Suppressor macrophage treated with lipopolysaccharide for 4 hours (primary cell): ENCODE measurements around the gene PNISR.
A peak's percentile ranks its signal among the peaks of the same experiment; 100 is the strongest.

Experiments
- DNase-seq: peaks from one replicate; pipeline ENCODE4 v3.0.0-alpha.2; 2020

PNISR gene

GRCh38 chr6:99407076-99407475, 18.0 kb downstream of the PNISR start:
- DNase-seq, result no peak

GRCh38 chr6:99402448-99402847, 22.7 kb downstream of the PNISR start:
- DNase-seq, result peak; percentile 61

GRCh38 chr6:99397287-99397686, 27.8 kb downstream of the PNISR start:
- DNase-seq, result peak; percentile 51

DNA sequence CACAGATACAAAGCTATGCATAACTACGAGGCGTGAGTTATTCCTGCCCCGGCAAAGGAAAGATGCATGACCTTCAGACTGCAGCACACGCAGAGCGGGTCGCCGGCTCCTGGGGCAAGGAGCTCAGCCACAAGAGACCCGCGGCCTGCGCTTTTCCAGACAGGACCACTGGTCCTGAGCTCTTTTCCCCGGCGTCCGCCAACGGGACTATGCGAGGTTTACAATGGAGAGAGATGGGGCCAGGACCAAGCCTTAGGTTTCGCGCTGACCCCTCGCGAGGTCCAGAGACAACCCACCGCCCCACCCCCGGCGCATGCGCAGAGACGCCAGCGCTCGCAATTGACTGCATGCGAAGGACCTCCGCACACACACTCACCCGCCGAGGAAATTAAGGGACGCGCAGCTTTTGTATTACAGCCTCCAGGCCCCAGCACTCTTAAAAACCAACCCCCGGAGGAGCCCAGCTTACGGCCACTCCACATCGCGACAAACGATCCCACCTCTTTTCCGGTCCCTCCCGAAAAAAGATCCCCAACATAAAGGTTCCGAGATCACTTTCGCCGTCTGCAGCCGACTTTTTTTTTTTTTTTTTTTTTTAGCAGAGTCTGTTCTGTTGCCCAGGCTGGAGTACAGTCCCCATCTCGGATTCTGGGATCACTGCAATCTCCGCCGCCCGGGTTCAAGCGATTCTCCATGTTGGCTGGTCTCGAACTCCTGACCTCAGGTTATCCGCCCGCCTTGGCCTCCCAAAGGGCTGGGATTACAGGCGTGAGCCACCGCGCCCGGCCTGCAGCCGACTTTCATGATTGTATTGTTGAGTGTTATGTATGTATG, 31.2 kb downstream of the PNISR start, which contains the start of gene COQ3:
Gene COQ3, minus strand, starts transcription at position 498 of the 834 bp plus-strand sequence. Its CDS starts 16 bp downstream, at position 482.
- DNase-seq, result peak; percentile 71

DNA sequence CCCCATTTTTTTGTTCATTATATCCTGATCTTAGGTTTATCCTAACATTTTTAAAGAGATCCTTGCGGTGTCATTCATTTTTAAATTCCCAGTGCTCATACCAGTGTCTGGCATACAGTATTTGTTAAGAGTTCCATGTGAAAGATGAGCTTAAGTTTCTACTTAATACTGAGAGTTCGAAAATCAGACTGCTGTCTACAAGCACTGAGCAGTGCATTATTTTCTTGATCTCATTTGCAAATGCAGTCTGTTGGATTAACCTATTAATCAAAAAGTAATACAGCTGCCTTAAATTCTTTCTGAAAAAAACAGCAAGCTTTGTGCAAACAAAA, 31.8 kb downstream of the PNISR start:
- DNase-seq, result no peak

DNA sequence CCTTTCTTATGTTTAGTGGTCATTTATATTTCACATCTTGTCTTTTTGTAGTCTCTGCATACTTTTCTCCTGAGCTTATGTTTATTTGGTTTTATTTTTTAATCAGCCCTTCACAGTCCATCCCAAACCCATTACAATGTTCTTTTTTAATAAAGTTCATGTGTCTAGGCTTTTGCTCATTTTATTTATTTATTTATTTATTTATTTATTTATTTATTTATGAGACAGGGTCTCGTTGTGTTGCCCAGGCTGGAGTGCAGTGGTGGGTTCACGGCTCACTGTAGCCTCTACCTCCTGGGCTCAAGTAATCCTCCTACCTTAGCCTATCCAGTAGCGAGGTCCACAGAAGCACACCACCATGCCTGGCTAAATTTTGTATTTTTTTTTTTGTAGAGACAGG, 34.2 kb downstream of the PNISR start:
- DNase-seq, result no peak

DNA sequence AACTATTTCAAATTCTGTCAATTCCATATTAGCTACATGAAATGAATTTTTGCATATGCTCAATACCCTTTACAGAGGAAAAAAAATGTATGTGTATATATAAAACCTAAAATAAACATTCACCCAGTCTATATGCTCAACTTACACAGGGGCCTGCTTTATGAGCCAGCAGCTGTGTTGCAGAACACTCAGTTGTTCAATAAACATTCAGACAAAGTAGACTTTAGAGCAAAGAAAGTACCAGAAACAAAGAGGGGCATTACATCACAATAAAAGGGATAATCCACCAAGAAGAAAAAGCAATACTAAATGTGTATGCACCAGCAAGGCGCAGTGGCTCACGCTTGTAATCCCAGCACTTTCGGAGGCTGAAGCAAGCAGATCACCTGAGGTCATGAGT, 40.6 kb downstream of the PNISR start:
- no peak for DNase-seq

DNA sequence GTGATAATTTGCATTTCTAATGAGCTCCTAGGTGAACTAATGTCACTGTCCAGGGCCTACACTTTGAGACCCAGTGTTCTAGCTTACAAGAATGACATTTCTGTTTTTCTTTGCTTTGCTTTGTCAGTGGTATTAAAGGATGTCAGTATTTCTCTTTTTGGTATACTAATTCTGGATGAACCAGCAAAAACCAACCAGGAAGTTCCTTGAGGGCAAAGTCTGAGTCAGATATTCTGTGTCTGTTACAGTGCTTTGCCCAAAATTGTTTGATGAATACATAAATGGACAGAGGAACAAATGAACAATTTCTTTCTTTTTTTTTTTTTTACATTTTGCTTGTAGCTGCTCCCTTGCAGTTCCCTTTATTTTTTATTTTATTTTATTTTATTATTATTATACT, 46.5 kb downstream of the PNISR start:
- peak; percentile 6 for DNase-seq

DNA sequence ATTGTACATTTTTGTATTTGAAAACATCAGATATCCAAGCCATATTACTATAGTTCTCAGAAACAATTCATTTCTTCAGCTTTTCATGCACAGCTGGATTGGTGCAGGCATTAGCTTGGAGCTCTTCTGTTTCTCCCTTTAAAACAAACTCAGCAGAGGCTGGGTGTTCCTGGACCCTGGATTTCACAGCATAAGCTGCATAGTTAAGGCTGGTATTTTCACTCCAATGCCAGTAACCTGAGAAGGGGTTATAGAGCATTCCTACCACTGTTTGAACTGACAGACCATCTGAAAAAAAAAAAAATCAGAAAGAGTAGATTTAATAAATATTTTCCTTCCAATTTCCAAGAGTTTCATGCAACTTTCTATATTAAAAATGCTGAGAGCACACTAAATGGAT, 55.6 kb downstream of the PNISR start:
- DNase-seq, result no peak

GRCh38 chr6:99366852-99367251, 58.3 kb downstream of the PNISR start:
- no peak for DNase-seq

GRCh38 chr6:99364026-99364425, 61.1 kb downstream of the PNISR start:
- DNase-seq, result no peak

DNA sequence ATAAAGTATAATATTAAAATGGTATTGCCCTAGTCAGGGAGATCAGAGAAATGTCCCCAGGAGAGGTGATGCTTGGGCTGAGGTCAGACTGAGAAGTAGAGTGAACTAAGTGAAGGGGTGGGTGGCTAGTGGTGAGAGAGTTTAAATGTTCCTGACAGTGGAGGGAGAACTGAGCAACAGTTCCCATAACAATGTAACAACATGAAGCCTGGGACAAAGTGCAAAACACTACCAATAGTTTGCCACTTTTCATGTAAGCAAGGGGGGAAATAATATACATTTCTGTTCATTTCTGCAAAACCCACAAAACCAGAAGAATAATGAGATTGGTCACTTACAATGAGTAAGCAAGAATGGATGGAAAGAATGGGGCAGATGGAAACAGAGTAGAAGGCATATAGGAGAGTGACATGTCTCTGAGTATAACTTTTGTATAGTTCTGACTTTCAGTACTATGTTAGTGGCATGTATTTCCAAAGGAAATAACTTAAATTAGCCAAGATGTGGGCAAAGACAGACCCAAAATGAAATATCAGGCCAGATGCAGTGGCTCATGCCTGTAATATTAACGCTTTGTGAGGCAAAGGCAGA, 62.3 kb downstream of the PNISR start:
- DNase-seq, result no peak

DNA sequence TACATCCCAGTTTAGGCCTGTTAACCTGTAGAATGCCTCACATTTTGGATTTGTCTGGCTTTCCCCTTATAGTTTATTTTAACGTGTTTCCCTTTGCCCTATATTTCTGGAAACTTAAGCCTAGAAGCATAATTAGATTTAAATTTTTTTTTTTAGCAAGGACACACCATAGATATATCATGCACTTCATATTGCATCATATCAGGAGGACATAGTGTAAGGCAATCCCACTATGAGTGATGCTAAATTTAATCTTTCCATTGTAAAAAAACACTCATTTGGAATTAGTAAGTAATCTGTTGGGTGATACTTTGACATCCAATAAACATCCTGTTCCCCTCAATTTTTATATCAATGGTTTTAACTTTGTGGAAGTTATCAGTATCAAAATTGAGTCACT, 65.3 kb downstream of the PNISR start:
- no peak for DNase-seq

- DNase-seq, result no peak
These were observed 68.5 kb downstream of the PNISR start for GRCh38 chr6:99356641-99357040.

GRCh38 chr6:99354983-99355382, 70.1 kb downstream of the PNISR start:
- DNase-seq, result no peak

- no peak for DNase-seq
These were observed 72.0 kb downstream of the PNISR start for GRCh38 chr6:99353126-99353525.

- no peak for DNase-seq
These were observed 74.5 kb downstream of the PNISR start for GRCh38 chr6:99350573-99350972.

- no peak for DNase-seq
These were observed 75.7 kb downstream of the PNISR start, which contains the start of gene FAXC for GRCh38 chr6:99349171-99350141. Gene FAXC, minus strand, starts transcription at chr6:99349674. Its CDS starts 302 bp downstream, at chr6:99349372.

DNA sequence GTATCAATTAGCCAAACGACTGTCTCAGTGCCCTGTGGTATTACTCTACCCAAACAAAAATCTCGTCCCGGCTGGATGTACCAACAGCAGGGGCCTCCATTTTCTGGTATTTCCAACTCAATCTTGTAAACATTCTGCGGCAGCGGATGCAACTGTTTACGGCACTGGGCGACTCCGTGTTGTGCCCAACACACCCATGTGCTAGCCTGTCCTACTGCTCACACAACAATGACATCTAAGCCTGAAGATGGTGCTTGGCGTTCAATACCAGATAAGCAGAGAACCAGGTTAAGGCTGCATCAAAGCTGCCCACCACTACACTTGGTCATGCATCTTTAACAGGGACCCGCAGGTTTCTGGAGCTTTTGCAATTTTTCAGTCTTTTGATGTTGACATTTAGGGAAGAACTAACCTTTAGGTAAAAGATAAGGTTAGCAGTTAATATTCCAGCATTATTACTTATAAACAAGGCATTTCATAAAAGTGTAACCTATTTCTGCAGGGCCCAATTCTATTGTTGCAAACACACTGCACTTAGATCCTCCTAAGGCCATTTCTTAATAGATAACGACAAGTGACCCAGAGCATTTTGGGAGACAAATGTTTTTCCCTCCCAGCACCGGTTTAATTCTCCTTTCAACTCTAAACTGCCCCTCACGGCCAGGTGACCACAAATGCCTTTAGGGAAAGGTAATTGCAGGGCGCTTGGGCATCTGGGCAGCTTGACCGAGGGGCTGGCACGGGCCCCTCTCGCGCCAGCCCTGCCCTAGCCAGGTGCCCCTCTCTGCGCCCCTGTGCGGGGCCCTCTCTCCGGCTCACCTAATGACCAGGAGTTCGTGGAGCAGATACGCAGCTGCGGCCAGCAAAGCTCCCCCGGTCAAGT, 76.6 kb downstream of the PNISR start:
- DNase-seq, result no peak
